GM21529 (cell line): Measurements from ENCODE around the gene AGR2.

ENCODE experiments used
- ATAC-seq: cut with Tn5 transposase; IDR thresholded peaks from one replicate; pipeline ENCODE4 v1.9.1; 2021; ENCODE audit not compliant: unreplicated experiment

The AGR2 gene

GRCh38 chr7:16743236-16743635, 61.6 kb downstream of the AGR2 start:
- no peak for ATAC-seq

GRCh38 chr7:16742547-16742946, 62.3 kb downstream of the AGR2 start:
- no peak for ATAC-seq
